Measurements from ENCODE around the gene NSF.
"Not testable (repeated sequence)": the region's sequence is repeated elsewhere in the genome, so short reads cannot be mapped to it uniquely, and the experiment has no call there.

- not testable (repeated sequence) for TF ChIP-seq CTCF (IDR thresholded peaks at IDR 0.05); REST (IDR thresholded peaks at IDR 0.05; ENCODE audit: insufficient read depth in 1 of 2, low read depth in 2 of 2, low read length in 1 of 2); POLR2AphosphoS5 (IDR thresholded peaks at IDR 0.05; ENCODE audit: low read depth, low read length); TCF7L2 (IDR thresholded peaks at IDR 0.05; ENCODE audit: low read depth, low read length); SIN3A (IDR thresholded peaks at IDR 0.05; ENCODE audit: borderline replicate concordance, insufficient read depth, low read depth, low read length)
Observed at GRCh38 chr17:46658235-46658634, 67.8 kb downstream of the NSF start.

Data from Panc1 (cell line).